Hepatocyte (in vitro differentiated cells): ENCODE results near the gene SLC9A5.

Experiments
- CTCF ChIP-seq: fragments of 200-600 bp; sonication (generic); IDR thresholded peaks from 2 replicates; pipeline ENCODE4 v1.5.1; 2016; ENCODE audit warnings: antibody characterized with exemption, mild to moderate bottlenecking; ENCODE audit not compliant: poor library complexity
- EZH2 ChIP-seq: fragments of 200-600 bp; sonication (generic); IDR thresholded peaks from 2 replicates; pipeline ENCODE4 v1.6.1; 2016; ENCODE audit warnings: antibody characterized with exemption, mild to moderate bottlenecking, borderline replicate concordance

- TF ChIP-seq CTCF (no peak), EZH2 (no peak)
These were observed 69.1 kb downstream of the SLC9A5 start for GRCh38 chr16:67317853-67318252.
